SK-N-SH treated with all-trans-retinoic acid at 6 μM for 48 hours (cell line): ENCODE results near the gene SLC35A3.

ENCODE experiments used
- ATAC-seq: fragments of 200-7000 bp; cut with Tn5 transposase; 3 replicates; pipeline ENCODE4 v1.9.1; 2020; ENCODE audit warnings: mild to moderate bottlenecking, moderate library complexity
- ARNTL ChIP-seq: fragments of 450-650 bp; formaldehyde crosslinking; IDR thresholded peaks from 2 replicates; pipeline ENCODE4 v1.5.0; 2020; ENCODE audit warnings: low read depth, mild to moderate bottlenecking, moderate library complexity, borderline replicate concordance
- CSDC2 ChIP-seq: fragments of 250-450 bp; sonication (Bioruptor Pico); IDR thresholded peaks from 2 replicates; pipeline ENCODE4 v1.5.0; 2020; ENCODE audit warnings: mild to moderate bottlenecking, moderate library complexity
- CSRNP3 ChIP-seq: fragments of 250-450 bp; sonication (Bioruptor Pico); IDR thresholded peaks from 2 replicates; pipeline ENCODE4 v1.5.1; 2021; ENCODE audit warnings: mild to moderate bottlenecking, moderate library complexity
- ESRRG ChIP-seq: fragments of 250-450 bp; sonication (Bioruptor Pico); IDR thresholded peaks from 2 replicates; pipeline ENCODE4 v1.6.1; 2021; ENCODE audit warnings: mild to moderate bottlenecking
- GLIS3 ChIP-seq: fragments of 250-450 bp; sonication (Bioruptor Pico); IDR thresholded peaks from 2 replicates; pipeline ENCODE4 v1.5.0; 2020; ENCODE audit warnings: mild to moderate bottlenecking, moderate library complexity
- ISL1 ChIP-seq: fragments of 250-450 bp; sonication (Bioruptor Pico); IDR thresholded peaks from 2 replicates; pipeline ENCODE4 v2.1.2; 2022; ENCODE audit warnings: mild to moderate bottlenecking, moderate library complexity
- PATZ1 ChIP-seq: fragments of 250-450 bp; sonication (Bioruptor Pico); IDR thresholded peaks from 2 replicates; pipeline ENCODE4 v1.8.0; 2020; ENCODE audit warnings: mild to moderate bottlenecking, moderate library complexity, borderline replicate concordance
- POU6F1 ChIP-seq: fragments of 250-450 bp; sonication (Bioruptor Pico); IDR thresholded peaks from 2 replicates; pipeline ENCODE4 v1.8.0; 2021; ENCODE audit warnings: low read depth, mild to moderate bottlenecking, moderate library complexity, borderline replicate concordance
- PPARA ChIP-seq: fragments of 250-450 bp; sonication (Bioruptor Pico); IDR thresholded peaks from 2 replicates; pipeline ENCODE4 v1.5.0; 2020; ENCODE audit warnings: mild to moderate bottlenecking, borderline replicate concordance
- RARB ChIP-seq: fragments of 250-450 bp; sonication (Bioruptor Pico); IDR thresholded peaks from 2 replicates; pipeline ENCODE4 v1.8.0; 2021; ENCODE audit warnings: mild to moderate bottlenecking, moderate library complexity
- SNAI2 ChIP-seq: fragments of 250-450 bp; sonication (Bioruptor Pico); IDR thresholded peaks from 2 replicates; pipeline ENCODE4 v1.5.0; 2020; ENCODE audit warnings: mild to moderate bottlenecking, moderate library complexity
- TOX ChIP-seq: fragments of 250-450 bp; sonication (Bioruptor Pico); IDR thresholded peaks from 2 replicates; pipeline ENCODE4 v1.8.0; 2021; ENCODE audit warnings: mild to moderate bottlenecking, moderate library complexity, borderline replicate concordance
- TSHZ2 ChIP-seq: fragments of 250-450 bp; sonication (Bioruptor Pico); IDR thresholded peaks from 2 replicates; pipeline ENCODE4 v1.5.0; 2020; ENCODE audit warnings: mild to moderate bottlenecking, moderate library complexity
- ZC3H10 ChIP-seq: fragments of 250-450 bp; sonication (Bioruptor Pico); IDR thresholded peaks from 2 replicates; pipeline ENCODE4 v1.5.1; 2021; ENCODE audit warnings: mild to moderate bottlenecking, moderate library complexity
- ZFP3 ChIP-seq: fragments of 250-450 bp; sonication (Bioruptor Pico); IDR thresholded peaks from 2 replicates; pipeline ENCODE4 v1.5.0; 2020; ENCODE audit warnings: mild to moderate bottlenecking, moderate library complexity
- ZFP30 ChIP-seq: fragments of 450-650 bp; formaldehyde crosslinking; IDR thresholded peaks from 2 replicates; pipeline ENCODE4 v1.5.0; 2022; ENCODE audit warnings: mild to moderate bottlenecking, moderate library complexity
- ZNF565 ChIP-seq: fragments of 450-650 bp; formaldehyde crosslinking; conservative IDR thresholded peaks from 2 replicates; pipeline ENCODE4 v1.5.0; 2020; ENCODE audit warnings: low read depth, mild to moderate bottlenecking, moderate library complexity
- ZNF70 ChIP-seq: fragments of 450-650 bp; formaldehyde crosslinking; IDR thresholded peaks from 2 replicates; pipeline ENCODE4 v1.5.0; 2020; ENCODE audit warnings: mild to moderate bottlenecking, moderate library complexity

The SLC35A3 gene

GRCh38 chr1:100050139-100050538 is 80.3 kb downstream of the SLC35A3 start:
- no peak for TF ChIP-seq ISL1 (CRISPR knock-in tag)
- TF ChIP-seq ARNTL (CRISPR knock-in tag) = no peak
- no peak for TF ChIP-seq TOX (CRISPR knock-in tag)
- no peak for TF ChIP-seq SNAI2
- ATAC-seq = no peak

GRCh38 chr1:100051401-100051800 is 81.6 kb downstream of the SLC35A3 start:
- TF ChIP-seq CSDC2 (CRISPR knock-in tag) (no peak), POU6F1 (CRISPR knock-in tag) (no peak), ZC3H10 (CRISPR knock-in tag) (no peak), ZFP30 (CRISPR knock-in tag) (no peak), ISL1 (CRISPR knock-in tag) (no peak), ZNF565 (CRISPR knock-in tag) (no peak), TSHZ2 (CRISPR knock-in tag) (no peak), PATZ1 (CRISPR knock-in tag) (no peak), ESRRG (no peak), ZNF70 (CRISPR knock-in tag) (no peak), PPARA (CRISPR knock-in tag) (no peak), CSRNP3 (CRISPR knock-in tag) (no peak)
- ATAC-seq = no peak

- no peak for TF ChIP-seq ARNTL (CRISPR knock-in tag)
- no peak for TF ChIP-seq ZFP3 (CRISPR knock-in tag)
- no peak for TF ChIP-seq PPARA (CRISPR knock-in tag)
- TF ChIP-seq PATZ1 (CRISPR knock-in tag) = no peak
- TF ChIP-seq TSHZ2 (CRISPR knock-in tag) = no peak
- no peak for TF ChIP-seq ZC3H10 (CRISPR knock-in tag)
- no peak for TF ChIP-seq ZFP30 (CRISPR knock-in tag)
- no peak for TF ChIP-seq CSDC2 (CRISPR knock-in tag)
- TF ChIP-seq GLIS3 (CRISPR knock-in tag) = no peak
- no peak for TF ChIP-seq POU6F1 (CRISPR knock-in tag)
- no peak for TF ChIP-seq CSRNP3 (CRISPR knock-in tag)
- no peak for TF ChIP-seq RARB (CRISPR knock-in tag)
- TF ChIP-seq ISL1 (CRISPR knock-in tag) = no peak
- no peak for TF ChIP-seq ZNF565 (CRISPR knock-in tag)
- no peak for TF ChIP-seq TOX (CRISPR knock-in tag)
- ATAC-seq = no peak
These were observed 82.1 kb downstream of the SLC35A3 start for GRCh38 chr1:100051893-100052292.
